HEK293 (cell line): ENCODE measurements around the gene KCNS1.

ENCODE experiments used
- CTCF ChIA-PET: fragments of 350-600 bp; formaldehyde crosslinking; extraction: SDS; loops from one replicate; lab custom pipeline; 2021; ENCODE audit warnings: antibody characterized with exemption; lab: Yijun Ruan, JAX
- POLR2A ChIA-PET: fragments of 300-600 bp; formaldehyde crosslinking; extraction: SDS; loops from one replicate; lab custom pipeline; 2020; ENCODE audit warnings: antibody characterized with exemption, inconsistent platforms; lab: Yijun Ruan, JAX
- H3K27ac ChIP-seq: fragments of 200-500 bp; sonication (Bioruptor generic); 2 replicates; pipeline ENCODE4 v1.5.1; 2014; ENCODE audit warnings: low read depth, low read length, control low read depth, inconsistent platforms; ENCODE audit errors: extremely low read depth
- H3K36me3 ChIP-seq, 2 experiments: fragments of 200-500 bp in 1 of 2; sonication (Bioruptor generic) in 1 of 2; 1 replicate in 1 of 2; 2 replicates in 1 of 2; pipeline ENCODE4 v1.5.1; 2014 to 2017; ENCODE audit warnings: inconsistent platforms in 2 of 2, low read length in 2 of 2; ENCODE audit not compliant: control insufficient read depth in 2 of 2, insufficient read depth in 1 of 2
- H3K4me1 ChIP-seq: fragments of 200-500 bp; sonication (Bioruptor generic); 2 replicates; pipeline ENCODE4 v1.5.1; 2014; ENCODE audit warnings: mild to moderate bottlenecking, low read length, inconsistent platforms; ENCODE audit not compliant: control insufficient read depth, insufficient read depth
- H3K4me3 ChIP-seq: 2 replicates; pipeline ENCODE4 v1.5.1; 2011; ENCODE audit warnings: low read depth, mild to moderate bottlenecking, control low read depth, low read length, moderate library complexity
- H3K9me3 ChIP-seq: fragments of 200-500 bp; sonication (Bioruptor generic); 2 replicates; pipeline ENCODE4 v1.5.1; 2014; ENCODE audit warnings: low read depth, low read length, inconsistent platforms; ENCODE audit not compliant: control insufficient read depth, insufficient read depth
- OSR2 ChIP-seq: fragments of 450-650 bp; formaldehyde crosslinking; IDR thresholded peaks from 2 replicates; pipeline ENCODE4 v1.5.1; 2016; ENCODE audit warnings: missing biosample characterization, missing genetic modification characterization
- SP2 ChIP-seq: fragments of 450-650 bp; formaldehyde crosslinking; IDR thresholded peaks from 2 replicates; pipeline ENCODE4 v1.5.1; 2016; ENCODE audit warnings: missing biosample characterization, missing genetic modification characterization
- ZBTB49 ChIP-seq: fragments of 450-650 bp; formaldehyde crosslinking; IDR thresholded peaks from 2 replicates; pipeline ENCODE4 v1.5.1; 2016; ENCODE audit warnings: missing biosample characterization, missing genetic modification characterization, low read depth
- ZEB2 ChIP-seq: fragments of 450-650 bp; formaldehyde crosslinking; IDR thresholded peaks from 2 replicates; pipeline ENCODE4 v1.5.1; 2016; ENCODE audit warnings: missing biosample characterization, missing genetic modification characterization
- ZNF121 ChIP-seq: fragments of 450-650 bp; formaldehyde crosslinking; IDR thresholded peaks from 2 replicates; pipeline ENCODE4 v1.5.1; 2016; ENCODE audit warnings: missing biosample characterization, missing genetic modification characterization
- ZNF221 ChIP-seq: fragments of 450-650 bp; formaldehyde crosslinking; IDR thresholded peaks from 2 replicates; pipeline ENCODE4 v1.5.1; 2017; ENCODE audit warnings: missing biosample characterization, missing genetic modification characterization, borderline replicate concordance
- ZNF280C ChIP-seq: fragments of 450-650 bp; formaldehyde crosslinking; IDR thresholded peaks from 2 replicates; pipeline ENCODE4 v1.5.1; 2016; ENCODE audit warnings: missing biosample characterization, missing genetic modification characterization
- ZNF555 ChIP-seq: fragments of 450-650 bp; formaldehyde crosslinking; conservative IDR thresholded peaks from 2 replicates; pipeline ENCODE4 v1.5.1; 2017; ENCODE audit warnings: missing biosample characterization, mild to moderate bottlenecking, missing genetic modification characterization, inconsistent platforms
- ZNF585B ChIP-seq: fragments of 450-650 bp; formaldehyde crosslinking; IDR thresholded peaks from 2 replicates; pipeline ENCODE4 v1.5.1; 2016; ENCODE audit warnings: missing biosample characterization, missing genetic modification characterization
- ZNF654 ChIP-seq: fragments of 450-650 bp; formaldehyde crosslinking; IDR thresholded peaks from 2 replicates; pipeline ENCODE4 v1.5.1; 2016; ENCODE audit warnings: low read depth, missing biosample characterization, missing genetic modification characterization
- ZNF692 ChIP-seq: fragments of 450-650 bp; formaldehyde crosslinking; IDR thresholded peaks from 2 replicates; pipeline ENCODE4 v1.5.1; 2016; ENCODE audit warnings: missing biosample characterization, missing genetic modification characterization
- ZSCAN4 ChIP-seq: fragments of 450-650 bp; formaldehyde crosslinking; IDR thresholded peaks from 2 replicates; pipeline ENCODE4 v1.5.1; 2017; ENCODE audit warnings: missing biosample characterization, missing genetic modification characterization
- ZXDB ChIP-seq: fragments of 450-650 bp; formaldehyde crosslinking; IDR thresholded peaks from 2 replicates; pipeline ENCODE4 v1.5.1; 2016; ENCODE audit warnings: missing biosample characterization, missing genetic modification characterization
- TF ChIP-seq, protein P1 (sequence below): fragments of 450-650 bp; formaldehyde crosslinking; IDR thresholded peaks from 2 replicates; pipeline ENCODE4 v1.5.1; 2016; ENCODE audit warnings: missing biosample characterization, missing genetic modification characterization, low read depth
- TF ChIP-seq, protein P2 (sequence below): fragments of 450-650 bp; formaldehyde crosslinking; IDR thresholded peaks from 2 replicates; pipeline ENCODE4 v1.5.1; 2016; ENCODE audit warnings: missing biosample characterization, missing genetic modification characterization
- TF ChIP-seq, protein P3 (sequence below): fragments of 450-650 bp; formaldehyde crosslinking; IDR thresholded peaks from 2 replicates; pipeline ENCODE4 v1.5.1; 2016; ENCODE audit warnings: missing biosample characterization, missing genetic modification characterization
- TF ChIP-seq, protein P4 (sequence below): fragments of 450-650 bp; formaldehyde crosslinking; IDR thresholded peaks from 2 replicates; pipeline ENCODE4 v1.5.1; 2016; ENCODE audit warnings: missing biosample characterization, missing genetic modification characterization
- TF ChIP-seq, protein P5 (sequence below): fragments of 450-650 bp; formaldehyde crosslinking; IDR thresholded peaks from 2 replicates; pipeline ENCODE4 v1.5.1; 2016; ENCODE audit warnings: missing biosample characterization, missing genetic modification characterization

Gene KCNS1

DNA sequence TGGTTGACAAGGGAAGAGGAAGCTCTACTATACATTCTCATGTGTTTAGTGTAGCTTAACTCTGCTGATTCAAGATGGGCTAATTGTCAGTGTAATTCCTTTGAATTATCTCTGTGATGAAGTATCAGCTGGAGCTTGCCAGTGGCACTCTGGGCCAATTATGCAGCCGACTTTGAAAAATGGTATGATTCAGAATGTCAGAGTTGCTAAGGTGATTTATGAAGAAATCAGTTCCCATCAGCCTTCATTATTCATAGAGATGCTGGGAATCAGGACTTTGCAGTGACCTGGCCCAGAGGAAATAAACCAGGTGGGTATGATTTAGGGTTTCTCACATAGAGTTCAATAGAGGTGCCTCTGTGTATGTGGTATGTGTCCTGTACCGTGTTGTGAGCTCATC is 33.4 kb downstream of the KCNS1 start:
- Histone ChIP-seq H3K4me1 (no peaks in the 10 kb centered on the region), H3K36me3 (peaks cover 0 to 7% of the 10 kb centered on the region in 2 experiments; a peak in 1 of 3 replicates), H3K27ac (no peak overlapping the region), H3K4me3 (no peak overlapping the region), H3K9me3 (no peaks in the 10 kb centered on the region)
- ChIA-PET POLR2A (no interaction called here), CTCF (interaction anchor here (0.6 to 1.0 kb wide), 3 partner anchors 23 to 182 kb away, joined by 3 to 4 read pairs (median 4); no protein-coding TSS in a partner anchor)
- TF ChIP-seq ZNF121 (tag by site-specific recombination) = no peak
- no peak for TF ChIP-seq ZNF692
- TF ChIP-seq, protein P1, sequence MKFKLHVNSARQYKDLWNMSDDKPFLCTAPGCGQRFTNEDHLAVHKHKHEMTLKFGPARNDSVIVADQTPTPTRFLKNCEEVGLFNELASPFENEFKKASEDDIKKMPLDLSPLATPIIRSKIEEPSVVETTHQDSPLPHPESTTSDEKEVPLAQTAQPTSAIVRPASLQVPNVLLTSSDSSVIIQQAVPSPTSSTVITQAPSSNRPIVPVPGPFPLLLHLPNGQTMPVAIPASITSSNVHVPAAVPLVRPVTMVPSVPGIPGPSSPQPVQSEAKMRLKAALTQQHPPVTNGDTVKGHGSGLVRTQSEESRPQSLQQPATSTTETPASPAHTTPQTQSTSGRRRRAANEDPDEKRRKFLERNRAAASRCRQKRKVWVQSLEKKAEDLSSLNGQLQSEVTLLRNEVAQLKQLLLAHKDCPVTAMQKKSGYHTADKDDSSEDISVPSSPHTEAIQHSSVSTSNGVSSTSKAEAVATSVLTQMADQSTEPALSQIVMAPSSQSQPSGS = no peak
- TF ChIP-seq, protein P2, sequence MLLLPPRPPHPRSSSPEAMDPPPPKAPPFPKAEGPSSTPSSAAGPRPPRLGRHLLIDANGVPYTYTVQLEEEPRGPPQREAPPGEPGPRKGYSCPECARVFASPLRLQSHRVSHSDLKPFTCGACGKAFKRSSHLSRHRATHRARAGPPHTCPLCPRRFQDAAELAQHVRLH (tag by site-specific recombination) = no peak
- TF ChIP-seq, protein P3, sequence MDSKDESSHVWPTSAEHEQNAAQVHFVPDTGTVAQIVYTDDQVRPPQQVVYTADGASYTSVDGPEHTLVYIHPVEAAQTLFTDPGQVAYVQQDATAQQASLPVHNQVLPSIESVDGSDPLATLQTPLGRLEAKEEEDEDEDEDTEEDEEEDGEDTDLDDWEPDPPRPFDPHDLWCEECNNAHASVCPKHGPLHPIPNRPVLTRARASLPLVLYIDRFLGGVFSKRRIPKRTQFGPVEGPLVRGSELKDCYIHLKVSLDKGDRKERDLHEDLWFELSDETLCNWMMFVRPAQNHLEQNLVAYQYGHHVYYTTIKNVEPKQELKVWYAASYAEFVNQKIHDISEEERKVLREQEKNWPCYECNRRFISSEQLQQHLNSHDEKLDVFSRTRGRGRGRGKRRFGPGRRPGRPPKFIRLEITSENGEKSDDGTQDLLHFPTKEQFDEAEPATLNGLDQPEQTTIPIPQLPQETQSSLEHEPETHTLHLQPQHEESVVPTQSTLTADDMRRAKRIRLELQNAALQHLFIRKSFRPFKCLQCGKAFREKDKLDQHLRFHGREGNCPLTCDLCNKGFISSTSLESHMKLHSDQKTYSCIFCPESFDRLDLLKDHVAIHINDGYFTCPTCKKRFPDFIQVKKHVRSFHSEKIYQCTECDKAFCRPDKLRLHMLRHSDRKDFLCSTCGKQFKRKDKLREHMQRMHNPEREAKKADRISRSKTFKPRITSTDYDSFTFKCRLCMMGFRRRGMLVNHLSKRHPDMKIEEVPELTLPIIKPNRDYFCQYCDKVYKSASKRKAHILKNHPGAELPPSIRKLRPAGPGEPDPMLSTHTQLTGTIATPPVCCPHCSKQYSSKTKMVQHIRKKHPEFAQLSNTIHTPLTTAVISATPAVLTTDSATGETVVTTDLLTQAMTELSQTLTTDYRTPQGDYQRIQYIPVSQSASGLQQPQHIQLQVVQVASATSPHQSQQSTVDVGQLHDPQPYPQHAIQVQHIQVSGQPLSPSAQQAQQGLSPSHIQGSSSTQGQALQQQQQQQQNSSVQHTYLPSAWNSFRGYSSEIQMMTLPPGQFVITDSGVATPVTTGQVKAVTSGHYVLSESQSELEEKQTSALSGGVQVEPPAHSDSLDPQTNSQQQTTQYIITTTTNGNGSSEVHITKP = no peak
- TF ChIP-seq ZNF280C (tag by site-specific recombination) = no peak
- TF ChIP-seq ZNF654 (tag by site-specific recombination) = no peak
- TF ChIP-seq ZXDB (tag by site-specific recombination) = no peak
- no peak for TF ChIP-seq ZEB2 (tag by site-specific recombination)
- no peak for TF ChIP-seq ZNF221 (tag by site-specific recombination)

- POLR2A ChIA-PET = no interaction called here
- Histone ChIP-seq H3K4me3 (no peak overlapping the region), H3K4me1 (no peaks in the 10 kb centered on the region), H3K9me3 (no peaks in the 10 kb centered on the region), H3K27ac (no peak overlapping the region), H3K36me3 (peaks cover 0 to 7% of the 10 kb centered on the region in 2 experiments; a peak in 1 of 3 replicates)
- CTCF ChIA-PET = interaction anchor here (0.6 kb wide), 1 partner anchor 183 kb away, joined by 3 read pairs; no protein-coding TSS in a partner anchor
- no peak for TF ChIP-seq ZNF555
- no peak for TF ChIP-seq ZXDB (tag by site-specific recombination)
- TF ChIP-seq, protein P4, sequence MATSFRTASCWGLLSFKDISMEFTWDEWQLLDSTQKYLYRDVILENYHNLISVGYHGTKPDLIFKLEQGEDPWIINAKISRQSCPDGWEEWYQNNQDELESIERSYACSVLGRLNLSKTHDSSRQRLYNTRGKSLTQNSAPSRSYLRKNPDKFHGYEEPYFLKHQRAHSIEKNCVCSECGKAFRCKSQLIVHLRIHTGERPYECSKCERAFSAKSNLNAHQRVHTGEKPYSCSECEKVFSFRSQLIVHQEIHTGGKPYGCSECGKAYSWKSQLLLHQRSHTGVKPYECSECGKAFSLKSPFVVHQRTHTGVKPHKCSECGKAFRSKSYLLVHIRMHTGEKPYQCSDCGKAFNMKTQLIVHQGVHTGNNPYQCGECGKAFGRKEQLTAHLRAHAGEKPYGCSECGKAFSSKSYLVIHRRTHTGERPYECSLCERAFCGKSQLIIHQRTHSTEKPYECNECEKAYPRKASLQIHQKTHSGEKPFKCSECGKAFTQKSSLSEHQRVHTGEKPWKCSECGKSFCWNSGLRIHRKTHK (tag by site-specific recombination) = no peak
- no peak for TF ChIP-seq SP2 (tag by site-specific recombination)
- TF ChIP-seq ZBTB49 (tag by site-specific recombination) = no peak
- TF ChIP-seq ZSCAN4 (tag by site-specific recombination) = no peak
- no peak for TF ChIP-seq ZNF585B (tag by site-specific recombination)
- no peak for TF ChIP-seq OSR2 (tag by site-specific recombination)
- TF ChIP-seq, protein P5, sequence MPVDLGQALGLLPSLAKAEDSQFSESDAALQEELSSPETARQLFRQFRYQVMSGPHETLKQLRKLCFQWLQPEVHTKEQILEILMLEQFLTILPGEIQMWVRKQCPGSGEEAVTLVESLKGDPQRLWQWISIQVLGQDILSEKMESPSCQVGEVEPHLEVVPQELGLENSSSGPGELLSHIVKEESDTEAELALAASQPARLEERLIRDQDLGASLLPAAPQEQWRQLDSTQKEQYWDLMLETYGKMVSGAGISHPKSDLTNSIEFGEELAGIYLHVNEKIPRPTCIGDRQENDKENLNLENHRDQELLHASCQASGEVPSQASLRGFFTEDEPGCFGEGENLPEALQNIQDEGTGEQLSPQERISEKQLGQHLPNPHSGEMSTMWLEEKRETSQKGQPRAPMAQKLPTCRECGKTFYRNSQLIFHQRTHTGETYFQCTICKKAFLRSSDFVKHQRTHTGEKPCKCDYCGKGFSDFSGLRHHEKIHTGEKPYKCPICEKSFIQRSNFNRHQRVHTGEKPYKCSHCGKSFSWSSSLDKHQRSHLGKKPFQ = no peak
Measured at GRCh38 chr20:45067087-45067486, 33.8 kb downstream of the KCNS1 start.
